Activated B cell treated with CpG ODN at 0.5 μM for 24 hours (primary cell): ENCODE results near the gene HIVEP1. TPM values are rescaled to one million over a fixed set of nuclear protein-coding genes. Genes with fewer than 3 reads are reported as not detected.

Source experiments
- ATAC-seq: fragments of 200-7000 bp; cut with Tn5 transposase; one replicate; pipeline ENCODE4 v1.10.0; 2021; ENCODE audit warnings: low read depth, mild to moderate bottlenecking, moderate library complexity
- CTCF ChIA-PET: fragments of 350-600 bp; sonication (Branson Sonifier 250); formaldehyde crosslinking; loops from one replicate; lab custom pipeline; 2021; ENCODE audit warnings: antibody characterized with exemption; lab: Charles Lee
- POLR2A ChIA-PET: fragments of 350-600 bp; sonication (Branson Sonifier 250); formaldehyde crosslinking; loops from one replicate; lab custom pipeline; 2021; ENCODE audit warnings: antibody characterized with exemption; lab: Charles Lee
- DNase-seq: peaks from one replicate; pipeline ENCODE4 v3.0.0; 2022
- H3K27ac Mint-ChIP-seq: one replicate; pipeline ENCODE4 v1.8.0; 2020; ENCODE audit warnings: mixed read lengths
- H3K27me3 Mint-ChIP-seq: one replicate; pipeline ENCODE4 v1.8.0; 2021; ENCODE audit warnings: mixed read lengths
- H3K36me3 Mint-ChIP-seq: one replicate; pipeline ENCODE4 v1.8.0; 2021; ENCODE audit warnings: low read depth, mixed read lengths
- H3K4me1 Mint-ChIP-seq: one replicate; pipeline ENCODE4 v1.8.0; 2021; ENCODE audit warnings: mixed read lengths
- H3K4me3 Mint-ChIP-seq: one replicate; pipeline ENCODE4 v1.8.0; 2020; ENCODE audit warnings: mild to moderate bottlenecking, mixed read lengths
- H3K9me3 Mint-ChIP-seq: one replicate; pipeline ENCODE4 v1.8.0; 2020; ENCODE audit warnings: mixed read lengths
- intact Hi-C: fragments of 100-400 bp; cut with micrococcal nuclease; formaldehyde crosslinking; loops from one replicate; pipeline ENCODE4 v1.15.1; 2024
- total RNA-seq: library from RNA; stranded (reverse); gene quantifications from 2 replicates; pipeline ENCODE4 v1.2.3, GENCODE V29; 2022
- TF ChIP-seq, protein P1 (sequence below): fragments of 200-600 bp; IDR thresholded peaks from one replicate; pipeline ENCODE4 v1.8.0; 2022; ENCODE audit warnings: antibody characterized with exemption, mild to moderate bottlenecking

The HIVEP1 gene
- total RNA-seq, 1 donor from 2014 or later = 91.0 TPM

GRCh38 chr6:12112540-12113189 lies 100.6 kb downstream of the HIVEP1 start:
- Mint-ChIP-seq H3K27me3 (no peaks in the 10 kb centered on the region), H3K4me3 (peak overlapping the region; percentile 61), H3K9me3 (no peaks in the 10 kb centered on the region), H3K36me3 (peaks cover 39% of the 10 kb centered on the region), H3K27ac (peak overlapping the region; percentile 83), H3K4me1 (peaks cover 53% of the 10 kb centered on the region)
- DNase-seq (no peak), ATAC-seq (no peak)
- POLR2A ChIA-PET = interaction anchor here (0.6 kb wide), 1 partner anchor 43 kb away, joined by 5 read pairs; no protein-coding TSS in a partner anchor
- CTCF ChIA-PET = no interaction called here
- TF ChIP-seq, protein P1, sequence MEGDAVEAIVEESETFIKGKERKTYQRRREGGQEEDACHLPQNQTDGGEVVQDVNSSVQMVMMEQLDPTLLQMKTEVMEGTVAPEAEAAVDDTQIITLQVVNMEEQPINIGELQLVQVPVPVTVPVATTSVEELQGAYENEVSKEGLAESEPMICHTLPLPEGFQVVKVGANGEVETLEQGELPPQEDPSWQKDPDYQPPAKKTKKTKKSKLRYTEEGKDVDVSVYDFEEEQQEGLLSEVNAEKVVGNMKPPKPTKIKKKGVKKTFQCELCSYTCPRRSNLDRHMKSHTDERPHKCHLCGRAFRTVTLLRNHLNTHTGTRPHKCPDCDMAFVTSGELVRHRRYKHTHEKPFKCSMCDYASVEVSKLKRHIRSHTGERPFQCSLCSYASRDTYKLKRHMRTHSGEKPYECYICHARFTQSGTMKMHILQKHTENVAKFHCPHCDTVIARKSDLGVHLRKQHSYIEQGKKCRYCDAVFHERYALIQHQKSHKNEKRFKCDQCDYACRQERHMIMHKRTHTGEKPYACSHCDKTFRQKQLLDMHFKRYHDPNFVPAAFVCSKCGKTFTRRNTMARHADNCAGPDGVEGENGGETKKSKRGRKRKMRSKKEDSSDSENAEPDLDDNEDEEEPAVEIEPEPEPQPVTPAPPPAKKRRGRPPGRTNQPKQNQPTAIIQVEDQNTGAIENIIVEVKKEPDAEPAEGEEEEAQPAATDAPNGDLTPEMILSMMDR = no peak
- intact Hi-C loops = no loop called here

DNA sequence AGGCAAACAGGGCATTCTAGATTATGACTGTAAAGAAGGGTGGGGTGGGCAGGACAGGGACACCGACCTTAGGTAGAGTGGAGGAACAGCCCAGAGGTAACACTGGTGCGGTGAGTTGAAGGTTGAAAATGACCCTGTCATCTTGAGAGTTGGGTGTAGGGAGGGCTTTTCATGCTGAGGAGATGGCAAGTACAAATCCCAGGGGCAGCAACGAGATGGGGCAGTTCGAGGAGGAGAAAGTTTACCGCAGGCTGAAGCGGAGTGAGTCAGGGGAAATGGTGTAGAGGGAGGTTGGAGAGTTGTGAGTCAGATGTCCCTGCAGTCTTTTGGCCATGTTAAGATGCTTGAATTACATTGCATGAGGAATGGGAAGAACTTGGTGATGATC lies 101.1 kb downstream of the HIVEP1 start:
- Mint-ChIP-seq H3K4me3 (peak overlapping the region; percentile 61), H3K36me3 (peaks cover 35% of the 10 kb centered on the region), H3K27ac (peak overlapping the region; percentile 83), H3K4me1 (peaks cover 55% of the 10 kb centered on the region), H3K27me3 (no peaks in the 10 kb centered on the region), H3K9me3 (no peaks in the 10 kb centered on the region)
- POLR2A ChIA-PET = interaction anchor here (0.6 kb wide), 2 partner anchors 42 to 426 kb away, joined by 3 to 5 read pairs; no protein-coding TSS in a partner anchor
- DNase-seq = no peak
- CTCF ChIA-PET = no interaction called here
- TF ChIP-seq, protein P1 = no peak
- peak; percentile 59 for ATAC-seq
- intact Hi-C loops = no loop called here

DNA sequence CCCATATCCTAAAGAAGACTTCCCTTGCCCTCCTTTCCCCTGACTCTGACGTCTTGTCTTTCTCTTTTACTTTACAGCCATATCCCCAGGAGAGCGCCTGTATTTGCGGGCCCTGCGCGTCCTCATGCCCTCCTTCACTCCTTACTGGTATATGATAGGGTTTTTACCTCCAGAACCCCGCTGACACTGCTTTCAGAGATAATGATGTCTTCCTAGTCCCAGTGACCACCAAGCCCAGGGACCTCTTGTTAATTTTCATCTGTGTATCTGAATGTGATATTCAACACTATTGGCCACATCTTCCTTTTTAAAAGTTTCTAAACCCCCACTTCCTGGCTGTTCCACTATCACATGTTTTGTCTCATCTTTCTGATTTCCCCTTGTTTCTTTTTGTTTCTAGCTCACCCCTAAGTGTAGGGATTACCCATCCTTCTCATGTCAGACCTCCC lies 102.0 kb downstream of the HIVEP1 start:
- no peaks in the 10 kb centered on the region for H3K27me3 Mint-ChIP-seq
- peak overlapping the region; percentile 66 for H3K4me3 Mint-ChIP-seq
- no peaks in the 10 kb centered on the region for H3K9me3 Mint-ChIP-seq
- ChIA-PET CTCF (no interaction called here), POLR2A (interaction anchor here (0.6 to 2.3 kb wide), 5 partner anchors 18 to 1877 kb away, joined by 3 to 9 read pairs (median 4); partner anchors contain the start of gene HIVEP1)
- peaks cover 37% of the 10 kb centered on the region for H3K36me3 Mint-ChIP-seq
- TF ChIP-seq, protein P1 = no peak
- DNase-seq (no peak), ATAC-seq (peak; percentile 59)
- H3K27ac Mint-ChIP-seq = peak overlapping the region; percentile 83
- intact Hi-C loops = loop anchor here (2.0 kb wide), 1 partner anchor 61 kb away; no protein-coding TSS in a partner anchor
- peaks cover 64% of the 10 kb centered on the region for H3K4me1 Mint-ChIP-seq

GRCh38 chr6:12115001-12115400 lies 102.9 kb downstream of the HIVEP1 start:
- peak overlapping the region; percentile 83 for H3K27ac Mint-ChIP-seq
- TF ChIP-seq, protein P1 = no peak
- H3K9me3 Mint-ChIP-seq = no peaks in the 10 kb centered on the region
- no peak overlapping the region for H3K4me3 Mint-ChIP-seq
- H3K36me3 Mint-ChIP-seq = peaks cover 37% of the 10 kb centered on the region
- peaks cover 73% of the 10 kb centered on the region for H3K4me1 Mint-ChIP-seq
- no peaks in the 10 kb centered on the region for H3K27me3 Mint-ChIP-seq
- DNase-seq (no peak), ATAC-seq (no peak)
- ChIA-PET CTCF (interaction anchor here (1.0 kb wide), 1 partner anchor 30 kb away, joined by 3 read pairs; no protein-coding TSS in a partner anchor), POLR2A (interaction anchor here (0.7 to 2.3 kb wide), 7 partner anchors 17 to 382 kb away, joined by 3 to 7 read pairs (median 4); partner anchors contain the start of gene HIVEP1)
- intact Hi-C loops = loop anchor here (2.0 to 5.0 kb wide), 2 partner anchors 33 to 62 kb away; no protein-coding TSS in a partner anchor

DNA sequence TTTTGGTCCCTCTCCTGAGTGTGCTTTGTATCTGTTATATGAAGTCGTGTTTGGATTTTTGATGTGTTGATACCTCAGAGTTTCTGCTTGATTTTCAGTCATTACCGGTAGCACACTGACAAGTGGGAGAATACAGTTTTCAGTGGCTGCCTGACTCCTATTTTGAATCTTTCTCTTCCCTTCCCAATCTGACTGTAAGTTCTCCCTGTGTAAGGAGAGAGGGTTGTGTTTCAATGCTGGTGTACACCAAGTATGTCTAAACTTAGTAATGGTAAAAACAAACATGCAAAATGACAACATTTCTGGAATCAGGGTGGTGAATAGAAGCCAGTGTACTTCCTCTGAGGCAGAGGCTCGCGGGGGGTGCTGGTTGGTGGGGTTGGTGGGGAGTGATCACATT lies 103.4 kb downstream of the HIVEP1 start:
- Mint-ChIP-seq H3K27me3 (no peaks in the 10 kb centered on the region), H3K27ac (peak overlapping the region; percentile 83), H3K4me1 (peaks cover 74% of the 10 kb centered on the region), H3K36me3 (peaks cover 37% of the 10 kb centered on the region), H3K4me3 (peak overlapping the region; percentile 59), H3K9me3 (no peaks in the 10 kb centered on the region)
- no peak for DNase-seq
- ChIA-PET CTCF (interaction anchor here (1.0 kb wide), 1 partner anchor 31 kb away, joined by 3 read pairs; no protein-coding TSS in a partner anchor), POLR2A (interaction anchor here (0.7 to 2.3 kb wide), 6 partner anchors 17 to 383 kb away, joined by 3 to 7 read pairs (median 4); no protein-coding TSS in a partner anchor)
- no peak for ATAC-seq
- intact Hi-C loops = loop anchor here (2.0 to 5.0 kb wide), 2 partner anchors 33 to 63 kb away; no protein-coding TSS in a partner anchor
- TF ChIP-seq, protein P1 = no peak
